H1 (cell line): Measurements from ENCODE around the gene RNF145.

Experiments used
- CREB1 ChIP-seq: IDR thresholded peaks from 2 replicates; pipeline ENCODE4 v1.6.1; 2012; ENCODE audit warnings: inconsistent platforms
- EGR1 ChIP-seq: IDR thresholded peaks from 2 replicates; pipeline ENCODE4 v1.6.1; 2011; ENCODE audit warnings: low read depth, low read length, borderline replicate concordance
- EZH2 ChIP-seq: fragments of 200-600 bp; sonication (generic); IDR thresholded peaks from 2 replicates; pipeline ENCODE4 v1.7.1; 2012; ENCODE audit warnings: low read depth, mild to moderate bottlenecking, moderate library complexity, low read length, inconsistent platforms; ENCODE audit not compliant: severe bottlenecking
- HDAC2 ChIP-seq, 2 experiments: fragments of 300-600 bp in 1 of 2; sonication (generic) in 1 of 2; IDR thresholded peaks; 2 replicates each; pipeline ENCODE4 v1.6.1; 2011 to 2012; ENCODE audit warnings: low read depth in 2 of 2, low read length in 2 of 2, mild to moderate bottlenecking in 2 of 2, moderate library complexity in 2 of 2, borderline replicate concordance in 1 of 2, inconsistent platforms in 1 of 2
- JUND ChIP-seq: IDR thresholded peaks from 2 replicates; pipeline ENCODE4 v1.6.1; 2011; ENCODE audit warnings: mild to moderate bottlenecking, improper control_type of control experiment, low read length
- KDM1A ChIP-seq: fragments of 200-600, 300-600 bp; sonication (generic); IDR thresholded peaks from 2 replicates; pipeline ENCODE4 v1.7.1; 2016; ENCODE audit warnings: mild to moderate bottlenecking, low read length, borderline replicate concordance
- MAFK ChIP-seq: IDR thresholded peaks from 2 replicates; pipeline ENCODE4 v1.6.1; 2012; ENCODE audit warnings: low read depth, mild to moderate bottlenecking, improper control_type of control experiment, low read length
- POLR2A ChIP-seq, 2 experiments: IDR thresholded peaks; 1 replicate in 1 of 2; 2 replicates in 1 of 2; pipeline ENCODE4 v1.6.1; 2011; ENCODE audit warnings: low read depth in 2 of 2, low read length in 2 of 2, mild to moderate bottlenecking in 2 of 2; ENCODE audit errors: control extremely low read depth in 1 of 2
- POLR2AphosphoS5 ChIP-seq: IDR thresholded peaks from 2 replicates; pipeline ENCODE4 v1.6.1; 2011; ENCODE audit warnings: low read depth, low read length
- RAD21 ChIP-seq, 2 experiments: IDR thresholded peaks in 1 of 2; conservative IDR thresholded peaks in 1 of 2; 2 replicates each; pipeline ENCODE4 v1.6.1; 2011; ENCODE audit warnings: low read depth in 2 of 2, low read length in 2 of 2, improper control_type of control experiment in 1 of 2, inconsistent platforms in 1 of 2, mild to moderate bottlenecking in 1 of 2, moderate library complexity in 1 of 2
- SP1 ChIP-seq: IDR thresholded peaks from 2 replicates; pipeline ENCODE4 v1.6.1; 2011; ENCODE audit warnings: low read depth, low read length
- SUZ12 ChIP-seq: fragments of 200-600 bp; sonication (generic); IDR thresholded peaks from 2 replicates; pipeline ENCODE4 v1.6.1; 2012; ENCODE audit warnings: mild to moderate bottlenecking, inconsistent platforms, low read length, moderate library complexity, mixed read lengths
- TF ChIP-seq, protein P1 (sequence below), 3 experiments: IDR thresholded peaks; 1 replicate in 2 of 3; 2 replicates in 1 of 3; pipeline versions ENCODE4 v1.5.1 to v1.6.1; 2011; ENCODE audit warnings: low read length in 3 of 3, mild to moderate bottlenecking in 3 of 3, inconsistent platforms in 2 of 3, low read depth in 1 of 3, moderate library complexity in 1 of 3; ENCODE audit not compliant: insufficient read depth in 1 of 3; ENCODE audit errors: control extremely low read depth in 1 of 3

GRCh38 chr5:159113405-159113804, 95.9 kb downstream of the RNF145 start:
- TF ChIP-seq, protein P1, sequence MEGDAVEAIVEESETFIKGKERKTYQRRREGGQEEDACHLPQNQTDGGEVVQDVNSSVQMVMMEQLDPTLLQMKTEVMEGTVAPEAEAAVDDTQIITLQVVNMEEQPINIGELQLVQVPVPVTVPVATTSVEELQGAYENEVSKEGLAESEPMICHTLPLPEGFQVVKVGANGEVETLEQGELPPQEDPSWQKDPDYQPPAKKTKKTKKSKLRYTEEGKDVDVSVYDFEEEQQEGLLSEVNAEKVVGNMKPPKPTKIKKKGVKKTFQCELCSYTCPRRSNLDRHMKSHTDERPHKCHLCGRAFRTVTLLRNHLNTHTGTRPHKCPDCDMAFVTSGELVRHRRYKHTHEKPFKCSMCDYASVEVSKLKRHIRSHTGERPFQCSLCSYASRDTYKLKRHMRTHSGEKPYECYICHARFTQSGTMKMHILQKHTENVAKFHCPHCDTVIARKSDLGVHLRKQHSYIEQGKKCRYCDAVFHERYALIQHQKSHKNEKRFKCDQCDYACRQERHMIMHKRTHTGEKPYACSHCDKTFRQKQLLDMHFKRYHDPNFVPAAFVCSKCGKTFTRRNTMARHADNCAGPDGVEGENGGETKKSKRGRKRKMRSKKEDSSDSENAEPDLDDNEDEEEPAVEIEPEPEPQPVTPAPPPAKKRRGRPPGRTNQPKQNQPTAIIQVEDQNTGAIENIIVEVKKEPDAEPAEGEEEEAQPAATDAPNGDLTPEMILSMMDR (IDR thresholded peaks at IDR 0.05; ENCODE audit: control extremely low read depth in 1 of 3, insufficient read depth in 1 of 3, low read depth in 1 of 3, low read length in 3 of 3), result no peak
- no peak for TF ChIP-seq EGR1
- no peak for TF ChIP-seq EZH2
- no peak for TF ChIP-seq MAFK
- TF ChIP-seq SP1, result no peak
- TF ChIP-seq KDM1A, result no peak
- TF ChIP-seq SUZ12, result no peak
- no peak for TF ChIP-seq CREB1
- no peak for TF ChIP-seq POLR2AphosphoS5
- no peak for TF ChIP-seq RAD21 (IDR thresholded peaks at IDR 0.05 in 1 of 2, conservative IDR thresholded peaks at IDR 0.05 in 1 of 2; ENCODE audit: low read depth in 2 of 2, low read length in 2 of 2)
- TF ChIP-seq POLR2A (IDR thresholded peaks at IDR 0.05; ENCODE audit: control extremely low read depth in 1 of 2, low read depth in 2 of 2, low read length in 2 of 2), result no peak
- TF ChIP-seq HDAC2 (IDR thresholded peaks at IDR 0.05; ENCODE audit: borderline replicate concordance in 1 of 2, low read depth in 2 of 2, low read length in 2 of 2), result no peak
- no peak for TF ChIP-seq JUND
